ENCODE measurements around the gene CDHR4. TPM values are rescaled to one million over a fixed set of nuclear protein-coding genes. Genes with fewer than 3 reads are reported as not detected.
A peak's percentile ranks its signal among the peaks of the same experiment; 100 is the strongest.

The CDHR4 gene
- total RNA-seq: 1 to 10 TPM in 1 of 2 donors, under 1 TPM in 1; 0.26 to 1.1 TPM
- 1 to 10 TPM in 1 of 2 donors, not detected in 1; 5.0 TPM for polyA plus RNA-seq
- long read RNA-seq, donor 1: 0 reads
- long read RNA-seq, donor 2: 0 reads

- Histone ChIP-seq H3K27ac (ENCODE audit: low read depth in 1 of 2, low read length in 2 of 2) (no peak within 1 kb of the TSS), H3K4me1 (ENCODE audit: control insufficient read depth in 1 of 2, insufficient read depth in 2 of 2, low read length in 2 of 2) (no peaks in the 10 kb centered on the region), H3K9me3 (ENCODE audit: control insufficient read depth, low read length) (no peaks in the 10 kb centered on the region), H3K36me3 (ENCODE audit: control insufficient read depth in 1 of 2, insufficient read depth in 2 of 2, low read length in 1 of 2) (no peaks in the 10 kb centered on the region), H3K27me3 (ENCODE audit: control insufficient read depth in 1 of 2, insufficient read depth in 2 of 2, low read length in 1 of 2) (no peaks in the 10 kb centered on the region), H3K4me3 (ENCODE audit: low read length in 2 of 2) (no peak within 1 kb of the TSS)
- 63 to 71% methylated on average over 4 of the region's 4 CpGs for whole genome bisulfite sequencing, 2 donors
- DNase-seq (peak; percentile 76 to 79), ATAC-seq (ENCODE audit: low FRiP score) (no peak)
- intact Hi-C loops (cut with DNase I): loop anchor here in 1 of 2 donors (5.0 kb wide), 1 partner anchor 108 kb away; no protein-coding TSS in a partner anchor
Observed at GRCh38 chr3:49799761-49800160, at the start of gene CDHR4. TSS of gene CDHR4 (minus strand) at chr3:49799873. CDS start at chr3:49799812, 61 bp downstream.

- H3K9me3 ChIP-seq (ENCODE audit: control insufficient read depth, low read length): no peaks in the 10 kb centered on the region
- H3K4me1 ChIP-seq (ENCODE audit: control insufficient read depth in 1 of 2, insufficient read depth in 2 of 2, low read length in 2 of 2): no peaks in the 10 kb centered on the region
- no peaks in the 10 kb centered on the region for H3K27me3 ChIP-seq (ENCODE audit: control insufficient read depth in 1 of 2, insufficient read depth in 2 of 2, low read length in 1 of 2)
- H3K4me3 ChIP-seq (ENCODE audit: low read length in 2 of 2): no peak overlapping the region
- DNase-seq (no peak), ATAC-seq (ENCODE audit: low FRiP score) (no peak)
- intact Hi-C loops (cut with DNase I): no loop called here
- 89 to 92% methylated on average over 3 of the region's 3 CpGs for WGBS, 2 donors
- no peak overlapping the region for H3K27ac ChIP-seq (ENCODE audit: low read depth in 1 of 2, low read length in 2 of 2)
- no peaks in the 10 kb centered on the region for H3K36me3 ChIP-seq (ENCODE audit: control insufficient read depth in 1 of 2, insufficient read depth in 2 of 2, low read length in 1 of 2)
Observed at GRCh38 chr3:49845694-49846093, 46.0 kb upstream of the CDHR4 start.

GRCh38 chr3:49844464-49845183 is 45.0 kb upstream of the CDHR4 start:
- intact Hi-C loops (cut with DNase I): no loop called here
- ATAC-seq (ENCODE audit: low FRiP score): no peak

GRCh38 chr3:49842843-49843517 is 43.3 kb upstream of the CDHR4 start:
- Histone ChIP-seq H3K9me3 (ENCODE audit: control insufficient read depth, low read length) (no peaks in the 10 kb centered on the region), H3K4me3 (ENCODE audit: low read length in 2 of 2) (no peak overlapping the region), H3K4me1 (ENCODE audit: control insufficient read depth in 1 of 2, insufficient read depth in 2 of 2, low read length in 2 of 2) (no peaks in the 10 kb centered on the region), H3K36me3 (ENCODE audit: control insufficient read depth in 1 of 2, insufficient read depth in 2 of 2, low read length in 1 of 2) (no peaks in the 10 kb centered on the region), H3K27me3 (ENCODE audit: control insufficient read depth in 1 of 2, insufficient read depth in 2 of 2, low read length in 1 of 2) (no peaks in the 10 kb centered on the region), H3K27ac (ENCODE audit: low read depth in 1 of 2, low read length in 2 of 2) (no peak overlapping the region)
- 91 to 92% methylated on average over 3 of the region's 3 CpGs for WGBS, 2 donors
- intact Hi-C loops (cut with DNase I): no loop called here
- ATAC-seq (ENCODE audit: low FRiP score) (no peak), DNase-seq (no peak)

More at GRCh38 chr3:49844464-49845183, 45.0 kb upstream of the CDHR4 start:
- H3K4me3 ChIP-seq (ENCODE audit: low read length in 2 of 2): no peak overlapping the region
- H3K36me3 ChIP-seq (ENCODE audit: control insufficient read depth in 1 of 2, insufficient read depth in 2 of 2, low read length in 1 of 2): no peaks in the 10 kb centered on the region
- WGBS, 2 donors: 85 to 92% methylated on average over 5 of the region's 5 CpGs
- H3K27me3 ChIP-seq (ENCODE audit: control insufficient read depth in 1 of 2, insufficient read depth in 2 of 2, low read length in 1 of 2): no peaks in the 10 kb centered on the region
- H3K9me3 ChIP-seq (ENCODE audit: control insufficient read depth, low read length): no peaks in the 10 kb centered on the region
- no peak for DNase-seq
- H3K27ac ChIP-seq (ENCODE audit: low read depth in 1 of 2, low read length in 2 of 2): no peak overlapping the region
- no peaks in the 10 kb centered on the region for H3K4me1 ChIP-seq (ENCODE audit: control insufficient read depth in 1 of 2, insufficient read depth in 2 of 2, low read length in 2 of 2)

- no peak overlapping the region for H3K27ac ChIP-seq (ENCODE audit: low read depth in 1 of 2, low read length in 2 of 2)
- no peaks in the 10 kb centered on the region for H3K27me3 ChIP-seq (ENCODE audit: control insufficient read depth in 1 of 2, insufficient read depth in 2 of 2, low read length in 1 of 2)
- intact Hi-C loops (cut with DNase I): no loop called here
- H3K4me3 ChIP-seq (ENCODE audit: low read length in 2 of 2): no peak overlapping the region
- no peaks in the 10 kb centered on the region for H3K36me3 ChIP-seq (ENCODE audit: control insufficient read depth in 1 of 2, insufficient read depth in 2 of 2, low read length in 1 of 2)
- 89 to 92% methylated on average over 7 of the region's 7 CpGs for WGBS, 2 donors
- DNase-seq (no peak), ATAC-seq (ENCODE audit: low FRiP score) (no peak)
- H3K9me3 ChIP-seq (ENCODE audit: control insufficient read depth, low read length): no peaks in the 10 kb centered on the region
- H3K4me1 ChIP-seq (ENCODE audit: control insufficient read depth in 1 of 2, insufficient read depth in 2 of 2, low read length in 2 of 2): no peaks in the 10 kb centered on the region
Observed at GRCh38 chr3:49841806-49842205, 42.1 kb upstream of the CDHR4 start.

- intact Hi-C loops (cut with DNase I): no loop called here
Observed at GRCh38 chr3:49841126-49841696, 41.5 kb upstream of the CDHR4 start.

GRCh38 chr3:49840388-49840787 is 40.7 kb upstream of the CDHR4 start:
- H3K9me3 ChIP-seq (ENCODE audit: control insufficient read depth, low read length): no peaks in the 10 kb centered on the region
- ATAC-seq (ENCODE audit: low FRiP score) (no peak), DNase-seq (no peak)
- no peak overlapping the region for H3K27ac ChIP-seq (ENCODE audit: low read depth in 1 of 2, low read length in 2 of 2)
- no peaks in the 10 kb centered on the region for H3K4me1 ChIP-seq (ENCODE audit: control insufficient read depth in 1 of 2, insufficient read depth in 2 of 2, low read length in 2 of 2)
- no peaks in the 10 kb centered on the region for H3K36me3 ChIP-seq (ENCODE audit: control insufficient read depth in 1 of 2, insufficient read depth in 2 of 2, low read length in 1 of 2)
- WGBS, 2 donors: 50 to 79% methylated on average over 2 of the region's 2 CpGs
- intact Hi-C loops (cut with DNase I): no loop called here
- no peak overlapping the region for H3K4me3 ChIP-seq (ENCODE audit: low read length in 2 of 2)
- no peaks in the 10 kb centered on the region for H3K27me3 ChIP-seq (ENCODE audit: control insufficient read depth in 1 of 2, insufficient read depth in 2 of 2, low read length in 1 of 2)

More at GRCh38 chr3:49841126-49841696, 41.5 kb upstream of the CDHR4 start:
- no peak for DNase-seq
- no peak overlapping the region for H3K27ac ChIP-seq (ENCODE audit: low read depth in 1 of 2, low read length in 2 of 2)
- no peaks in the 10 kb centered on the region for H3K27me3 ChIP-seq (ENCODE audit: control insufficient read depth in 1 of 2, insufficient read depth in 2 of 2, low read length in 1 of 2)
- no peak overlapping the region for H3K4me3 ChIP-seq (ENCODE audit: low read length in 2 of 2)
- no peak for ATAC-seq (ENCODE audit: low FRiP score)
- H3K36me3 ChIP-seq (ENCODE audit: control insufficient read depth in 1 of 2, insufficient read depth in 2 of 2, low read length in 1 of 2): no peaks in the 10 kb centered on the region
- no peaks in the 10 kb centered on the region for H3K4me1 ChIP-seq (ENCODE audit: control insufficient read depth in 1 of 2, insufficient read depth in 2 of 2, low read length in 2 of 2)
- H3K9me3 ChIP-seq (ENCODE audit: control insufficient read depth, low read length): no peaks in the 10 kb centered on the region

GRCh38 chr3:49839193-49839809 is 39.6 kb upstream of the CDHR4 start:
- peak; percentile 87 to 93 for DNase-seq
- peak overlapping the region in 1 of 2 donors; percentile 3 for H3K27ac ChIP-seq (ENCODE audit: low read depth in 1 of 2, low read length in 2 of 2)
- WGBS, 2 donors: 45 to 49% methylated on average over 6 of the region's 6 CpGs

More at GRCh38 chr3:49839193-49839809, 39.6 kb upstream of the CDHR4 start:
- intact Hi-C loops (cut with DNase I): loop anchor here (1.0 to 10.0 kb wide), 5 partner anchors 36 to 137 kb away; partner anchors contain the start of gene INKA1 (in 1 of the 2)
- no peaks in the 10 kb centered on the region for H3K27me3 ChIP-seq (ENCODE audit: control insufficient read depth in 1 of 2, insufficient read depth in 2 of 2, low read length in 1 of 2)
- peak; percentile 86 for ATAC-seq (ENCODE audit: low FRiP score)
- no peaks in the 10 kb centered on the region for H3K4me1 ChIP-seq (ENCODE audit: control insufficient read depth in 1 of 2, insufficient read depth in 2 of 2, low read length in 2 of 2)
- H3K4me3 ChIP-seq (ENCODE audit: low read length in 2 of 2): no peak overlapping the region
- no peaks in the 10 kb centered on the region for H3K36me3 ChIP-seq (ENCODE audit: control insufficient read depth in 1 of 2, insufficient read depth in 2 of 2, low read length in 1 of 2)
- H3K9me3 ChIP-seq (ENCODE audit: control insufficient read depth, low read length): no peaks in the 10 kb centered on the region

All from aorta (tissue), 5 donors.